Activated CD8-positive, alpha-beta memory T cell treated with anti-CD3 and anti-CD28 coated beads, Interleukin-2, amount 50 U/mL, for 4 hours (primary cell): ENCODE measurements around the gene ATP6V0D1.

Source experiments
- DNase-seq: peaks from one replicate; pipeline ENCODE4 v3.0.0-alpha.2; 2020

The ATP6V0D1 gene

GRCh38 chr16:67400901-67401300 lies 80.1 kb downstream of the ATP6V0D1 start:
- DNase-seq: no peak

GRCh38 chr16:67399749-67400704 lies 80.9 kb downstream of the ATP6V0D1 start:
- DNase-seq: no peak

- peak; percentile 38 for DNase-seq
Measured at GRCh38 chr16:67399218-67399733, 81.7 kb downstream of the ATP6V0D1 start.

GRCh38 chr16:67398546-67399217 lies 82.3 kb downstream of the ATP6V0D1 start:
- DNase-seq: no peak

- DNase-seq: no peak
Measured at GRCh38 chr16:67397812-67398545, 83.0 kb downstream of the ATP6V0D1 start.

- no peak for DNase-seq
Measured at GRCh38 chr16:67397036-67397801, 83.7 kb downstream of the ATP6V0D1 start.

- DNase-seq: no peak
Measured at GRCh38 chr16:67396159-67397035, 84.6 kb downstream of the ATP6V0D1 start.

GRCh38 chr16:67395458-67396158 lies 85.3 kb downstream of the ATP6V0D1 start:
- no peak for DNase-seq

- no peak for DNase-seq
Measured at GRCh38 chr16:67395105-67395457, 85.9 kb downstream of the ATP6V0D1 start.

- DNase-seq: no peak
Measured at GRCh38 chr16:67394155-67395104, 86.5 kb downstream of the ATP6V0D1 start.

GRCh38 chr16:67393788-67394154 lies 87.2 kb downstream of the ATP6V0D1 start:
- DNase-seq: no peak

- DNase-seq: no peak
Measured at GRCh38 chr16:67393111-67393787, 87.7 kb downstream of the ATP6V0D1 start, which contains the start of gene TPPP3. Gene TPPP3 (minus strand): TSS chr16:67393498. CDS start chr16:67391111, 2,387 bp downstream.

- no peak for DNase-seq
Measured at GRCh38 chr16:67392301-67393059, 88.5 kb downstream of the ATP6V0D1 start.

GRCh38 chr16:67391424-67392300 lies 89.3 kb downstream of the ATP6V0D1 start:
- DNase-seq: no peak

- no peak for DNase-seq
Measured at GRCh38 chr16:67390816-67391423, 90.0 kb downstream of the ATP6V0D1 start.
